ENCODE data around the gene BNIP3. TPM values are rescaled to one million over a fixed set of nuclear protein-coding genes. Genes with fewer than 3 reads are reported as not detected.

BNIP3 gene
- total RNA-seq, 4 donors from 2014 or later: 17.1 to 122 (median 31.6) TPM

Other genes with a start within 250 kb of the BNIP3 start
- 10 to 100 TPM; 21.2 to 43.2 (median 36.3) TPM for gene PPP2R2D, start 80.9 kb downstream of the BNIP3 start, total RNA-seq
- 1 to 10 TPM in 2 of 4 donors, under 1 TPM in 1, not detected in 1; 0.26 to 1.3 (median 1.2) TPM for gene JAKMIP3, start 84.0 kb upstream of the BNIP3 start, total RNA-seq
- gene DPYSL4, start 205.0 kb upstream of the BNIP3 start, total RNA-seq: 1 to 10 TPM in 2 of 4 donors, not detected in 2; 1.5 to 5.0 TPM

Data from uterus (tissue), 4 donors.